Upper lobe of left lung (tissue), 4 donors: Measurements from ENCODE around the gene TM4SF20.

Experiments used
- EP300 ChIP-seq, 4 donors: sonication (generic); formaldehyde crosslinking; IDR thresholded peaks; one replicate each; pipeline ENCODE4 v1.5.1; 2017; ENCODE audit warnings: antibody characterized with exemption in 4 of 4, control low read depth in 2 of 4
- POLR2A ChIP-seq, 4 donors: fragments of 450-650 bp; IDR thresholded peaks; one replicate each; pipeline ENCODE4 v1.5.1; 2016 to 2017; ENCODE audit warnings: antibody characterized with exemption in 4 of 4, mild to moderate bottlenecking in 2 of 4
- POLR2AphosphoS5 ChIP-seq, 2 donors: sonication (generic); formaldehyde crosslinking; IDR thresholded peaks; one replicate each; pipeline ENCODE4 v1.5.1; 2017; ENCODE audit warnings: antibody characterized with exemption in 2 of 2
- TF ChIP-seq, protein P1 (sequence below), 6 experiments: fragments of 450-650 bp in 4 of 6; fragments of 200-600 bp in 2 of 6; sonication (generic) in 2 of 6; IDR thresholded peaks; one replicate each; pipeline ENCODE4 v1.5.1; 2016 to 2019; ENCODE audit warnings: antibody characterized with exemption in 6 of 6

DNA sequence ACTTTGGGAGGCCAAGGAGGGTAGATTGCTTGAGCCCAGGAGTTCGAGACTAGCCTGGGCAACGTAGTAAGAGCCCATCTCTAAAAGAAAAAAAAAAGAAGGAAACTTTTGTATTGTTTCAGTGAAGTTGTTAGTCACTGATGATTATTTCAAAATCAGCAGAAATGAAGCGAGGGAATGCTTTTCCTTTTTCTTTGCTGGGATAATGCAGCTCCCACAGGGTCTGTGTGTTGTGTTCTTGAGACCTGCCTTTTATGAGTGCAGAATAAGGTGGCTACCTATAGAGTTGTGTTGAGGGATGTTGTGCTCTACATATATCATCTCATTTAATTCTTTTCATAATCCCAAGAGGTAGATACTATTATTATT, 11.7 kb downstream of the TM4SF20 start:
- TF ChIP-seq POLR2A (IDR thresholded peaks at IDR 0.05) (no peak), POLR2AphosphoS5 (IDR thresholded peaks at IDR 0.05) (no peak), EP300 (IDR thresholded peaks at IDR 0.05) (no peak)
- TF ChIP-seq, protein P1, sequence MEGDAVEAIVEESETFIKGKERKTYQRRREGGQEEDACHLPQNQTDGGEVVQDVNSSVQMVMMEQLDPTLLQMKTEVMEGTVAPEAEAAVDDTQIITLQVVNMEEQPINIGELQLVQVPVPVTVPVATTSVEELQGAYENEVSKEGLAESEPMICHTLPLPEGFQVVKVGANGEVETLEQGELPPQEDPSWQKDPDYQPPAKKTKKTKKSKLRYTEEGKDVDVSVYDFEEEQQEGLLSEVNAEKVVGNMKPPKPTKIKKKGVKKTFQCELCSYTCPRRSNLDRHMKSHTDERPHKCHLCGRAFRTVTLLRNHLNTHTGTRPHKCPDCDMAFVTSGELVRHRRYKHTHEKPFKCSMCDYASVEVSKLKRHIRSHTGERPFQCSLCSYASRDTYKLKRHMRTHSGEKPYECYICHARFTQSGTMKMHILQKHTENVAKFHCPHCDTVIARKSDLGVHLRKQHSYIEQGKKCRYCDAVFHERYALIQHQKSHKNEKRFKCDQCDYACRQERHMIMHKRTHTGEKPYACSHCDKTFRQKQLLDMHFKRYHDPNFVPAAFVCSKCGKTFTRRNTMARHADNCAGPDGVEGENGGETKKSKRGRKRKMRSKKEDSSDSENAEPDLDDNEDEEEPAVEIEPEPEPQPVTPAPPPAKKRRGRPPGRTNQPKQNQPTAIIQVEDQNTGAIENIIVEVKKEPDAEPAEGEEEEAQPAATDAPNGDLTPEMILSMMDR (IDR thresholded peaks at IDR 0.05) = no peak
